GM21390 (cell line): ENCODE measurements around the gene CALML6.

Experiments used
- ATAC-seq: cut with Tn5 transposase; IDR thresholded peaks from one replicate; pipeline ENCODE4 v1.9.1; 2021; ENCODE audit not compliant: unreplicated experiment

Gene CALML6

GRCh38 chr1:1910651-1911331 is 4.3 kb upstream of the CALML6 start:
- ATAC-seq = no peak

DNA sequence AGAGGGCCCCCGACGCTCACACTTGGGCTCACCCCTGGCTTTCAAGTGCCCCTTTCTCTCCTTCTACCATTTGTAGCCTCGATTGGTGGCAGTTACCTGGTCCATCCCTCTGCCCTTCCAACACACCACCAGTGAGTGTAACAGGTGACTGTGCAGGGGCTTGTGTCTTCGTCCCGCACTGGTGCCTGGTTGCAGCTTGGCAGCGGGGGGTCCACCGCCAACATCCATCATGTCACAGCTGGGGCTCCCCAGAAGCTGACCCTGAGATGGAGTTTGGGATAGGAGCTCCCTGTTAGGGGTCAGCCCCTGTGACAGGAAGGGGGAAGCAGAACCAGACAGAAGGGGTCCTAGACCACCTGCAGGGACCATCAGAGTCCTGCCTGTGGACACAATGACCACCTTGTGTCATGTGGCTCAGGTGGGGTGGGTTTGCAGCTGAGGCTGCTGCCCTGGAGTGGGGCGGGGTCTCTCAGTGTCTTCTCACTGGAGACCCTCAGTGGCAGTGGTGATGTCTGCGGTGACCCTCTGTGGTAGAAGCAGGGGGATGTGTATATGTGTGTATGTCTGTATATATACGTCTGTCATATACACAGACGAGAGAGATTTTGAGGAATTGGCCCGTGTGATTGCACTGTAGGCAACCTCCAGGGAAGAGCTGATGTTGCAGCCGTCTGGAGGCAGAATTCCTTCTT is 3.6 kb upstream of the CALML6 start:
- no peak for ATAC-seq

- ATAC-seq = no peak
Observed at GRCh38 chr1:1914101-1914970, 724 bp upstream of the CALML6 start.

GRCh38 chr1:1915911-1916840 is 1.1 kb downstream of the CALML6 start:
- ATAC-seq = no peak

GRCh38 chr1:1916851-1917251 is 1.8 kb downstream of the CALML6 start:
- ATAC-seq = no peak

GRCh38 chr1:1917304-1917976 is 2.4 kb downstream of the CALML6 start:
- ATAC-seq = no peak

GRCh38 chr1:1917995-1918900 is 3.2 kb downstream of the CALML6 start:
- ATAC-seq = no peak

- ATAC-seq = peak; percentile 25
Observed at GRCh38 chr1:1918901-1919303, 3.8 kb downstream of the CALML6 start, which contains the start of gene TMEM52. Gene TMEM52 (minus strand): TSS chr1:1919279. CDS start chr1:1919265, 14 bp downstream.

DNA sequence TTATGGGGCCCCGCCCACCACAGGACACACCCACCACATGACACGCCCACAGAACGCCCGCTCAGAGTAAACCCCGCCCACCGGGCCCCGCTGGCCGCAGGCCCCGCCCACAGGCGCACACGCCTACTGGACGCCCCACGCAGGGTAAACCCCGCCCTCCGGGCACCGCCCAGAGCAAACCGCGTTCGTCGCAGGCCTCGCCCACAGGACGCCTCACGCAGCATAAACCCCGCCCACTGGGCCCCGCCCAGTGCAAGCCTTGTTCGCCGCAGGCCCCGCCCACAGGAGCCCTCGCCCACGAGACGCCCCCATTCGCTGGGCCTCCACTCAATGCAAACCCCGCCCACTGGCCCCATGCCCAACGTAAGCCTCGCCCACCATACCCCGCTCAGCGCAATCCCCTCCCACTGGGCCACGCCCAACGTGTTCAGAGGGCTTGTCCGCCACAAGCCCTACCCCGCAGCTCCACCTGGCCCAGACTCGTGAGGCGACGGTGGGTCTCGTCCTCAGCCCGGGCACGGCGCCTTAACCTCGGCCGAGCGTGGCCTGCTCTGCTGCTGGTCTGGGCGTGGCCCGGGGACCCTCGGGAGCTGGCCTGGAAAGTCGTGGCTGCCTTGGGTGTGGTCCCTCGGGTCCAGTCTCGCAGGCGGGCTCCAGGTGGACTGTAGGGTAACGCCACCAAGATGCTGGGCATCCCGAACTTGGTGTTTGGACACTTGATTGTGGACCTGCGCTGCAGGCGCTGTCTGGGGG is 4.4 kb downstream of the CALML6 start:
- ATAC-seq = peak; percentile 73

GRCh38 chr1:1920057-1920607 is 5.1 kb downstream of the CALML6 start:
- ATAC-seq = no peak

GRCh38 chr1:1920608-1921458 is 5.8 kb downstream of the CALML6 start:
- ATAC-seq = no peak

GRCh38 chr1:1921459-1921862 is 6.4 kb downstream of the CALML6 start:
- ATAC-seq = no peak

GRCh38 chr1:1921901-1922701 is 7.0 kb downstream of the CALML6 start:
- ATAC-seq = no peak

DNA sequence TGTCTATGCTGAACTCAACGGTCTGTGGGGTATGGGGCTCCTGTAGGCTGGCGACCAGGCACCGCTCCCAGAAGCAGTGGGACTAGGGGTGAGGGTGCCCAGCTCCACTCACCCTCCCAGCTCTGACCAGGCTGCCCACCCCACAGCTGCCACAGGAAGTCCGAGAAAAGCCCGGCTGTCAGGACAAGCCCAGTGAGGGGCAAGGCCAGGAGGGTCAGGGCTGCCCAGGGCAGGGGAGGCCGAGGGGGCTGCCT is 7.6 kb downstream of the CALML6 start:
- ATAC-seq = no peak

DNA sequence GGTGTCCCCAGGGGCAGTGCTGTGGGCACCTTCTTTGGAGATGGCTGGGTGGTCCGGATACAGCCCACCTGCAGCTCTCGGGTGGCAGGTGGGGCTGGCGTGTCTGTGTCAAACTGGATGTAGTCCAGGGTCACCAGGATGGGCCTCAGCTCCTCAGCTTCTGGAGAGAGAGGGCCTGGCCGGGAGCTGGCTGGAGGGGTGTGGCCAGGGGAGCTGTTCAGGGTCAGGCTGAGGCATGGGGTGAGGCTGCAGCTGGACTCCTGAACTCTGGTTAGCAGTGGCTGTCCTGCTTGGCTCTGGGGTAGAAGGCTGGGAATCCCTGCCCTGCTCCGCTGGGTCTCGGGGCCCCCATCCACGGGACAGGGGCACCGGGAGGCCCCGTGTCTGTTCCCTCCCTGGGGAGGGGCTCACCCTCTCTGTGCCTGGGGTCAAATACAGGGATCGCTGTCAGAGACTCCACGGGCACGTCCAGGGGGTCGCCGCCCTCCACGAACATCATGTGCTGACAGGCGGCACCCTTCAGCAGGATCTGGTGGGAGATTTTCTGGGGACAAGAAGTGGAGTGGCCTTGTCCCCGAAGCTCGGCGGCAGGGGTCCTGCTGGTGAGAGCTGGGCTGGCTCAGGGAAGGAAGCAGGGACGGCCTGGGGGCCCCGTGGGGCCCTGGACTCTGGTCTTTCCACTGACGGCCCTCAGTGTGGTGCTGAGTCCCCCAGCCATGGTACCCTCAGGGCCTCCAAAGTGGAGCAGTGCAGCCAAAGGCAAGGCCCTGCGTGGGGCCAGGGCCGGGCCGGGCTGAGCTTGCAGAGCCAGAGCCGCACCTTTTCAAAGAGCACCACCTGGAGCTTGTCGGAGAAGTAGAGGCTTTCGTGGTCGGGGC is 8.1 kb downstream of the CALML6 start:
- no peak for ATAC-seq

DNA sequence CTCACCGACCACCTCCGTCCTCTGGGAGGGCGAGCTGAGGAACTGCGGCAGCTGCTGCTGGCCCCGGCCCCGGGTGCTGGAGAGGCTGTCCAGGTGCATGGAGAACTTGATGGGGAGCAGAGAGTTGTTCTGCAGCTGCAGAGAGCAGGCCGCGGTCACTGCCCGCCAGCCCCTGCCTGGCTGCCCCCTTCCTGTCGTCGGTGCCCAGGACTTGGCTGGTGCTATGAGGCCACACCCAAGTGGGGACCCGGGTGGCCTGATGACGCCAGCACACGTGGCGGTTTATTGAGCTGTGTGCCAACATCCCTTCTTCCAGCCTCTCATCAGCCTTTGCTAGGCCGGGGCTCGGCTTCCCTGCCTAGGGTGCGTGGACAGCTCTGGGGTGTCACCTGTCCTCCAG is 9.3 kb downstream of the CALML6 start:
- no peak for ATAC-seq
